Measurements from ENCODE around the gene NOS3. TPM values are rescaled to one million over a fixed set of nuclear protein-coding genes. Genes with fewer than 3 reads are reported as not detected.

The NOS3 gene
- polyA plus RNA-seq, 1 donor: 8.7 TPM

GRCh38 chr7:151057989-151058780 is 67.4 kb downstream of the NOS3 start:
- peak; percentile 98 for DNase-seq

GRCh38 chr7:151058781-151059366 is 68.1 kb downstream of the NOS3 start:
- DNase-seq: no peak

- peak; percentile 87 for DNase-seq
These were observed 68.7 kb downstream of the NOS3 start, which contains the start of gene SLC4A2 for GRCh38 chr7:151059367-151060112. Gene SLC4A2, plus strand, starts transcription at chr7:151059589. Its CDS starts 2,399 bp downstream, at chr7:151061988.

- DNase-seq: no peak
These were observed 69.2 kb downstream of the NOS3 start for GRCh38 chr7:151060113-151060415.

GRCh38 chr7:151060416-151061212 is 69.8 kb downstream of the NOS3 start:
- no peak for DNase-seq

GRCh38 chr7:151061213-151062110 is 70.6 kb downstream of the NOS3 start:
- no peak for DNase-seq

GRCh38 chr7:151062111-151062398 is 71.2 kb downstream of the NOS3 start:
- DNase-seq: no peak

- DNase-seq: peak; percentile 77
These were observed 71.8 kb downstream of the NOS3 start for GRCh38 chr7:151062399-151063211.

- DNase-seq: no peak
These were observed 72.4 kb downstream of the NOS3 start for GRCh38 chr7:151063212-151063561.

Other genes with a start within 250 kb of the NOS3 start
- gene TMEM176B, start 190.7 kb upstream of the NOS3 start, polyA plus RNA-seq (ENCODE audit: insufficient read length): 78.4 TPM
- 90.9 TPM for gene TMEM176A, start 190.2 kb upstream of the NOS3 start, polyA plus RNA-seq (ENCODE audit: insufficient read length)
- gene AOC1, start 138.5 kb upstream of the NOS3 start, polyA plus RNA-seq (ENCODE audit: insufficient read length): 54.2 TPM
- 13.1 TPM for gene KCNH2, start 12.7 kb upstream of the NOS3 start, polyA plus RNA-seq (ENCODE audit: insufficient read length)
- gene ATG9B, start 33.5 kb downstream of the NOS3 start, polyA plus RNA-seq (ENCODE audit: insufficient read length): 3.0 TPM
- 28.4 TPM for gene ABCB8, start 37.4 kb downstream of the NOS3 start, polyA plus RNA-seq (ENCODE audit: insufficient read length)
- gene ASIC3, start 57.5 kb downstream of the NOS3 start, polyA plus RNA-seq (ENCODE audit: insufficient read length): 2.3 TPM
- 17.8 TPM for gene CDK5, start 66.9 kb downstream of the NOS3 start, polyA plus RNA-seq (ENCODE audit: insufficient read length)
- 84.4 TPM for gene SLC4A2, start 68.6 kb downstream of the NOS3 start, polyA plus RNA-seq (ENCODE audit: insufficient read length)
- 47.8 TPM for gene FASTK, start 89.8 kb downstream of the NOS3 start, polyA plus RNA-seq (ENCODE audit: insufficient read length)
- 19.7 TPM for gene TMUB1, start 92.5 kb downstream of the NOS3 start, polyA plus RNA-seq (ENCODE audit: insufficient read length)
- 65.0 TPM for gene AGAP3, start 95.5 kb downstream of the NOS3 start, polyA plus RNA-seq (ENCODE audit: insufficient read length)
- gene GBX1, start 176.7 kb downstream of the NOS3 start, polyA plus RNA-seq (ENCODE audit: insufficient read length): 0.22 TPM
- not detected for gene ASB10, start 196.2 kb downstream of the NOS3 start, polyA plus RNA-seq (ENCODE audit: insufficient read length)
- gene H2BK1, start 219.5 kb downstream of the NOS3 start, polyA plus RNA-seq (ENCODE audit: insufficient read length): not detected
- 24.6 TPM for gene ABCF2, start 236.2 kb downstream of the NOS3 start, polyA plus RNA-seq (ENCODE audit: insufficient read length)
- 21.2 TPM for gene CHPF2, start 241.5 kb downstream of the NOS3 start, polyA plus RNA-seq (ENCODE audit: insufficient read length)